Measurements from ENCODE around the gene PHIP.

Gene PHIP

DNA sequence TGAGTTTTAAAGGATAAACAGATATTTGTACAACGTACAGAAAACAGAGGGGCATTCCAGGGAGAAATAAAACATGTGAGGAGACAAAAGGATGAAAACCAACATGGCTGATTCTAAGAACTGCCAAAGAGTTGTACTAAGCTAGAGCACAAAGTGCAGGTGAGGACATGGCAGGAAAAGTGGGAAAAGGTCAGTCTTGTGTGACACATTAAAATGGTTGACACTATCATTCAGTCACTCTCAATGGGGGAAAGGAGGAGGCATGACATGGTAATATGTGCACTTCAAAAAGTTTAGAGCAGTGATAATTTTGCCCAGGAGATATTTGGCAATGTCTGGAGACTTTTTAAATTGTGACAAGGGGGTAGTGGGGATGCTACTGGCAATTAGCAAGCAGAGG, 21.8 kb downstream of the PHIP start:
- H4K8ac ChIP-seq (ENCODE audit: low read depth, low read length) = no peak overlapping the region
- no peak overlapping the region for H2BK12ac ChIP-seq (ENCODE audit: low read length)
- H3K14ac ChIP-seq (ENCODE audit: low read length) = no peak overlapping the region
- no peak overlapping the region for H3K9ac ChIP-seq (ENCODE audit: low read depth, low read length, poor library complexity)
- no peak overlapping the region for H2BK15ac ChIP-seq (ENCODE audit: low read length)
- H3K4me3 ChIP-seq (ENCODE audit: low read length in 2 of 2) = no peak overlapping the region
- no peak overlapping the region for H2BK5ac ChIP-seq (ENCODE audit: low read length)
- no peak overlapping the region for H2AFZ ChIP-seq (ENCODE audit: low read length)
- no CpG with 5 or more reads among the region's 1 CpG for WGBS, 2 donors (ENCODE audit: extremely low coverage in 2 of 2, insufficient read length in 2 of 2, insufficient replicate concordance in 1 of 2)
- no peak overlapping the region for H3K4me2 ChIP-seq (ENCODE audit: insufficient read depth, low read length, poor library complexity, severe bottlenecking)
- H2BK120ac ChIP-seq (ENCODE audit: low read depth, low read length) = no peak overlapping the region
- H3K27ac ChIP-seq (replicated peaks; ENCODE audit: low read length) = no peak overlapping the region
- peaks cover 2 to 21% of the 10 kb centered on the region in 2 donors for H3K9me3 ChIP-seq (replicated peaks in 1 of 2; ENCODE audit: control insufficient read depth in 2 of 2, insufficient read depth in 1 of 2, low read depth in 1 of 2, low read length in 2 of 2)
- peaks cover 17 to 99% of the 10 kb centered on the region in 2 donors for H3K36me3 ChIP-seq (replicated peaks in 1 of 2; ENCODE audit: control insufficient read depth in 2 of 2, insufficient read depth in 2 of 2, low read length in 2 of 2)
- H4K91ac ChIP-seq (ENCODE audit: low read depth, low read length, poor library complexity) = no peak overlapping the region
- no peak overlapping the region for H3K23ac ChIP-seq (ENCODE audit: low read depth, low read length, poor library complexity)
- no peak overlapping the region for H2AK5ac ChIP-seq (ENCODE audit: low read depth, low read length)
- DNase-seq (ENCODE audit: low spot score) = no peak
- H3K27me3 ChIP-seq (ENCODE audit: control insufficient read depth in 3 of 3, insufficient read depth in 3 of 3, low read depth in 1 of 3, low read length in 3 of 3) = no peaks in the 10 kb centered on the region
- H3K79me1 ChIP-seq (ENCODE audit: low read depth, low read length) = no peaks in the 10 kb centered on the region
- no peak overlapping the region for H3K4ac ChIP-seq (ENCODE audit: low read length)
- no peaks in the 10 kb centered on the region for H3K4me1 ChIP-seq (ENCODE audit: control insufficient read depth in 2 of 2, insufficient read depth in 1 of 2, low read depth in 1 of 2, low read length in 2 of 2)
- no peak overlapping the region for H3K18ac ChIP-seq (ENCODE audit: low read length)

- no peak overlapping the region for H3K14ac ChIP-seq (ENCODE audit: low read length)
Measured at GRCh38 chr6:79048611-79049010, 29.4 kb downstream of the PHIP start.

DNA sequence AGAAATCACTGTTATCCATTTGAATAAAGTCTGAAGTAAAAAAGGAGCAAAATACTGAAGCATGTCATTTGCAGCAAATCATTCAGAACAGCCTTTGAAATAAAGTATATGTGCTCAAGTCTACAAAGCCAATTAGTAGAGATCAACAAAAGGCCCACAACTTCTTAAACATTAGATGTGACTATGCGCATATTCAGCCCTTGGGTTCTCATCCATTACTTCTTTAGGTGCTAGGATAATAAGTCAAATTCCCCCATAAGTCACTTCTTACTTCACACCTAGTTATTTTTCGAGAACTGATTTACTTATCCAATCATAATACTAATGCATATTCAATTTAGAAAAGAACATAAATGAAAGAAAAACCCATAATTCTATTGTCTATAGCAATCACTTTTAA, 31.0 kb downstream of the PHIP start:
- Histone ChIP-seq H3K4me3 (ENCODE audit: low read length in 2 of 2) (no peak overlapping the region), H3K27me3 (ENCODE audit: control insufficient read depth in 3 of 3, insufficient read depth in 3 of 3, low read depth in 1 of 3, low read length in 3 of 3) (no peaks in the 10 kb centered on the region), H3K9me3 (replicated peaks in 1 of 2; ENCODE audit: control insufficient read depth in 2 of 2, insufficient read depth in 1 of 2, low read depth in 1 of 2, low read length in 2 of 2) (peaks cover 0 to 3% of the 10 kb centered on the region in 2 donors), H3K14ac (ENCODE audit: low read length) (no peak overlapping the region), H3K18ac (ENCODE audit: low read length) (no peak overlapping the region), H2BK15ac (ENCODE audit: low read length) (no peak overlapping the region), H3K4me1 (ENCODE audit: control insufficient read depth in 2 of 2, insufficient read depth in 1 of 2, low read depth in 1 of 2, low read length in 2 of 2) (no peaks in the 10 kb centered on the region), H3K9ac (ENCODE audit: low read depth, low read length, poor library complexity) (no peak overlapping the region), H3K36me3 (replicated peaks in 1 of 2; ENCODE audit: control insufficient read depth in 2 of 2, insufficient read depth in 2 of 2, low read length in 2 of 2) (peaks cover 4 to 99% of the 10 kb centered on the region in 2 donors), H2AFZ (ENCODE audit: low read length) (no peak overlapping the region), H3K23ac (ENCODE audit: low read depth, low read length, poor library complexity) (no peak overlapping the region), H3K4ac (ENCODE audit: low read length) (no peak overlapping the region), H2BK12ac (ENCODE audit: low read length) (no peak overlapping the region), H4K8ac (ENCODE audit: low read depth, low read length) (no peak overlapping the region), H2BK5ac (ENCODE audit: low read length) (no peak overlapping the region), H4K91ac (ENCODE audit: low read depth, low read length, poor library complexity) (no peak overlapping the region), H2BK120ac (ENCODE audit: low read depth, low read length) (no peak overlapping the region), H3K79me1 (ENCODE audit: low read depth, low read length) (no peaks in the 10 kb centered on the region), H2AK5ac (ENCODE audit: low read depth, low read length) (no peak overlapping the region), H3K4me2 (ENCODE audit: insufficient read depth, low read length, poor library complexity, severe bottlenecking) (no peak overlapping the region), H3K27ac (replicated peaks; ENCODE audit: low read length) (no peak overlapping the region)
- no CpG with 5 or more reads among the region's 2 CpGs for WGBS, 2 donors (ENCODE audit: extremely low coverage in 2 of 2, insufficient read length in 2 of 2, insufficient replicate concordance in 1 of 2)
- no peak for DNase-seq (ENCODE audit: low spot score)

More at GRCh38 chr6:79048611-79049010, 29.4 kb downstream of the PHIP start:
- no peak overlapping the region for H2BK12ac ChIP-seq (ENCODE audit: low read length)
- no peak overlapping the region for H3K23ac ChIP-seq (ENCODE audit: low read depth, low read length, poor library complexity)
- H2AK5ac ChIP-seq (ENCODE audit: low read depth, low read length) = no peak overlapping the region
- no peak overlapping the region for H3K4ac ChIP-seq (ENCODE audit: low read length)
- no CpG with 5 or more reads among the region's 2 CpGs for WGBS, 2 donors (ENCODE audit: extremely low coverage in 2 of 2, insufficient read length in 2 of 2, insufficient replicate concordance in 1 of 2)
- H2BK120ac ChIP-seq (ENCODE audit: low read depth, low read length) = no peak overlapping the region
- no peak overlapping the region for H2BK5ac ChIP-seq (ENCODE audit: low read length)
- no peak overlapping the region for H3K4me2 ChIP-seq (ENCODE audit: insufficient read depth, low read length, poor library complexity, severe bottlenecking)
- H2AFZ ChIP-seq (ENCODE audit: low read length) = no peak overlapping the region
- no peak overlapping the region for H2BK15ac ChIP-seq (ENCODE audit: low read length)
- no peaks in the 10 kb centered on the region for H3K79me1 ChIP-seq (ENCODE audit: low read depth, low read length)
- H4K91ac ChIP-seq (ENCODE audit: low read depth, low read length, poor library complexity) = no peak overlapping the region
- no peak overlapping the region for H3K18ac ChIP-seq (ENCODE audit: low read length)
- no peaks in the 10 kb centered on the region for H3K27me3 ChIP-seq (ENCODE audit: control insufficient read depth in 3 of 3, insufficient read depth in 3 of 3, low read depth in 1 of 3, low read length in 3 of 3)
- no peaks in the 10 kb centered on the region for H3K4me1 ChIP-seq (ENCODE audit: control insufficient read depth in 2 of 2, insufficient read depth in 1 of 2, low read depth in 1 of 2, low read length in 2 of 2)
- no peak for DNase-seq (ENCODE audit: low spot score)
- H4K8ac ChIP-seq (ENCODE audit: low read depth, low read length) = no peak overlapping the region
- H3K4me3 ChIP-seq (ENCODE audit: low read length in 2 of 2) = no peak overlapping the region
- no peak overlapping the region for H3K9ac ChIP-seq (ENCODE audit: low read depth, low read length, poor library complexity)
- H3K9me3 ChIP-seq (replicated peaks in 1 of 2; ENCODE audit: control insufficient read depth in 2 of 2, insufficient read depth in 1 of 2, low read depth in 1 of 2, low read length in 2 of 2) = peaks cover 2 to 17% of the 10 kb centered on the region in 2 donors
- peaks cover 7 to 99% of the 10 kb centered on the region in 2 donors for H3K36me3 ChIP-seq (replicated peaks in 1 of 2; ENCODE audit: control insufficient read depth in 2 of 2, insufficient read depth in 2 of 2, low read length in 2 of 2)
- H3K27ac ChIP-seq (replicated peaks; ENCODE audit: low read length) = no peak overlapping the region

- no peaks in the 10 kb centered on the region for H3K4me1 ChIP-seq (ENCODE audit: control insufficient read depth in 2 of 2, insufficient read depth in 1 of 2, low read depth in 1 of 2, low read length in 2 of 2)
- no peak overlapping the region for H3K27ac ChIP-seq (replicated peaks; ENCODE audit: low read length)
- H3K4ac ChIP-seq (ENCODE audit: low read length) = no peak overlapping the region
- no peak overlapping the region for H3K14ac ChIP-seq (ENCODE audit: low read length)
- no peak overlapping the region for H3K18ac ChIP-seq (ENCODE audit: low read length)
- H2AFZ ChIP-seq (ENCODE audit: low read length) = no peak overlapping the region
- no peak overlapping the region for H3K23ac ChIP-seq (ENCODE audit: low read depth, low read length, poor library complexity)
- no peak overlapping the region for H4K91ac ChIP-seq (ENCODE audit: low read depth, low read length, poor library complexity)
- no peak overlapping the region for H2BK5ac ChIP-seq (ENCODE audit: low read length)
- H2BK120ac ChIP-seq (ENCODE audit: low read depth, low read length) = no peak overlapping the region
- no peak overlapping the region for H3K9ac ChIP-seq (ENCODE audit: low read depth, low read length, poor library complexity)
- no peaks in the 10 kb centered on the region for H3K79me1 ChIP-seq (ENCODE audit: low read depth, low read length)
- H3K27me3 ChIP-seq (ENCODE audit: control insufficient read depth in 3 of 3, insufficient read depth in 3 of 3, low read depth in 1 of 3, low read length in 3 of 3) = no peaks in the 10 kb centered on the region
- H2BK12ac ChIP-seq (ENCODE audit: low read length) = no peak overlapping the region
- no peak overlapping the region for H3K4me2 ChIP-seq (ENCODE audit: insufficient read depth, low read length, poor library complexity, severe bottlenecking)
- no peak for DNase-seq (ENCODE audit: low spot score)
- H3K4me3 ChIP-seq (ENCODE audit: low read length in 2 of 2) = no peak overlapping the region
- no peaks in the 10 kb centered on the region for H3K9me3 ChIP-seq (replicated peaks in 1 of 2; ENCODE audit: control insufficient read depth in 2 of 2, insufficient read depth in 1 of 2, low read depth in 1 of 2, low read length in 2 of 2)
- no peak overlapping the region for H2BK15ac ChIP-seq (ENCODE audit: low read length)
- no peak overlapping the region for H2AK5ac ChIP-seq (ENCODE audit: low read depth, low read length)
- H3K36me3 ChIP-seq (replicated peaks in 1 of 2; ENCODE audit: control insufficient read depth in 2 of 2, insufficient read depth in 2 of 2, low read length in 2 of 2) = peaks cover 2 to 99% of the 10 kb centered on the region in 2 donors
- no CpG with 5 or more reads among the region's 2 CpGs for WGBS, 2 donors (ENCODE audit: extremely low coverage in 2 of 2, insufficient read length in 2 of 2, insufficient replicate concordance in 1 of 2)
- H4K8ac ChIP-seq (ENCODE audit: low read depth, low read length) = no peak overlapping the region
Measured at GRCh38 chr6:79045966-79046365, 32.1 kb downstream of the PHIP start.
